GM12891 (cell line): ENCODE measurements around the gene PPP1R36.

Experiments used
- DNase-seq: peaks from one replicate; pipeline ENCODE4 v3.0.0; 2011; ENCODE audit warnings: low spot score; ENCODE audit not compliant: insufficient read length
- FAIRE-seq: peaks from 2 replicates; lab custom pipeline; 2011; peaks lifted over from hg19 to GRCh38; lab: Jason Lieb, UNC
- PAX5 ChIP-seq: IDR thresholded peaks from 2 replicates; pipeline ENCODE4 v1.6.1; 2011; ENCODE audit warnings: low read length, moderate library complexity, mild to moderate bottlenecking; ENCODE audit not compliant: insufficient read depth, severe bottlenecking
- POLR2A ChIP-seq: IDR thresholded peaks from 2 replicates; pipeline ENCODE4 v1.6.1; 2011; ENCODE audit warnings: low read depth, low read length, control low read depth
- POLR2AphosphoS5 ChIP-seq: IDR thresholded peaks from 2 replicates; pipeline ENCODE4 v1.6.1; 2011; ENCODE audit warnings: low read depth, low read length, control low read depth
- POU2F2 ChIP-seq: IDR thresholded peaks from 2 replicates; pipeline ENCODE4 v1.6.1; 2011; ENCODE audit warnings: low read depth, mild to moderate bottlenecking, control low read depth, low read length, moderate library complexity
- SPI1 ChIP-seq: IDR thresholded peaks from 2 replicates; pipeline ENCODE4 v1.6.1; 2011; ENCODE audit warnings: low read depth, low read length, control low read depth
- TAF1 ChIP-seq: IDR thresholded peaks from 2 replicates; pipeline ENCODE4 v1.6.1; 2011; ENCODE audit warnings: low read depth, low read length, control low read depth

The PPP1R36 gene

DNA sequence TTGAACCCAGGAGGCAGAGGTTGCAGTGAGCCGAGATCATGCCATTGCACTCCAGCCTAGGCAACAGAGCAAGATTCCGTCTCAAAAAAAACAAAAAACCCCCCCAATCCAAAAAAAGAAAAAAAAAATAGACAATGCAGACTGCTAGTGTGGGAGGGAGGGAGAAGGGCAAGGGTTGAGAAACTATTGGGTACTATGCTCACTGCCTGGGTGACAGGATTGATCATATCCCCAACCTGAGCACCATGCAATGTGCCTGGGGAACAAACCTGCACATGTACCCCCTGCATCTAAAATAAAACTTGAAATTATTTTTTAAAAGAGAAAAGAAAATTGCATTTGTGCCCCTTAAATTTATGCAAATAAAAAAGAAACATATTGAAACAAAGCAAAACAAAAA, 88.9 kb downstream of the PPP1R36 start:
- TF ChIP-seq POU2F2 (no peak), POLR2A (no peak), PAX5 (no peak), TAF1 (no peak), SPI1 (no peak), POLR2AphosphoS5 (no peak)
- DNase-seq, result no peak
- no peak for FAIRE-seq
